HepG2 (cell line): Measurements from ENCODE around the gene SIK1. TPM values are rescaled to one million over a fixed set of nuclear protein-coding genes. Genes with fewer than 3 reads are reported as not detected.

ENCODE experiments used
- ATAC-seq: fragments of 200-7000 bp; cut with Tn5 transposase; 3 replicates; pipeline ENCODE4 v1.9.1; 2020; ENCODE audit warnings: mild to moderate bottlenecking, moderate library complexity
- BruUV-seq: library from RNA; stranded (reverse); fragments of 400-500 nt; replicated peaks from 2 replicates; lab custom pipeline; 2021; lab: Mats Ljungman, UMichigan
- CTCF ChIA-PET: fragments of 300-600 bp; formaldehyde crosslinking; extraction: SDS; loops from one replicate; lab custom pipeline; 2021; ENCODE audit warnings: low total read pairs, inconsistent platforms, low intra/inter-chr PET ratio; lab: Yijun Ruan, JAX
- POLR2A ChIA-PET: fragments of 350-600 bp; sonication (Branson Sonifier 250); formaldehyde crosslinking; loops from one replicate; lab custom pipeline; 2020; ENCODE audit warnings: antibody characterized with exemption, inconsistent platforms; lab: Yijun Ruan, JAX
- DNase-seq: peaks from one replicate; pipeline ENCODE4 v3.0.0-alpha.2; 2015; ENCODE audit warnings: low spot score
- FAIRE-seq: peaks from 3 replicates; lab custom pipeline; 2011; peaks lifted over from hg19 to GRCh38; lab: Jason Lieb, UNC
- H2AFZ ChIP-seq: one replicate; pipeline ENCODE4 v1.6.1; 2011; ENCODE audit warnings: low read length, inconsistent platforms
- H3K27ac ChIP-seq: fragments of 300-600 bp; 3 replicates; pipeline ENCODE4 v1.8.0; 2011; ENCODE audit warnings: mixed run types, mild to moderate bottlenecking, mixed read lengths, low read length, inconsistent platforms; ENCODE audit not compliant: insufficient read depth; ENCODE audit errors: extremely low read length
- H3K27me3 ChIP-seq, 2 experiments: fragments of 200-600 bp in 1 of 2; 2 replicates in 1 of 2; 3 replicates in 1 of 2; pipeline versions ENCODE4 v1.6.0 to v1.8.0; 2011; ENCODE audit warnings: low read length in 2 of 2, mild to moderate bottlenecking in 2 of 2, moderate library complexity in 2 of 2, inconsistent platforms in 1 of 2; ENCODE audit not compliant: insufficient read depth in 2 of 2, control insufficient read depth in 1 of 2
- H3K36me3 ChIP-seq, 2 experiments: fragments of 200-600 bp in 1 of 2; replicated peaks in 1 of 2; 2 replicates in 1 of 2; 3 replicates in 1 of 2; pipeline versions ENCODE4 v1.5.1 to v1.8.0; 2011; ENCODE audit warnings: low read length in 2 of 2, inconsistent platforms in 1 of 2; ENCODE audit not compliant: insufficient read depth in 2 of 2, control insufficient read depth in 1 of 2
- H3K4me1 ChIP-seq: 2 replicates; pipeline ENCODE4 v1.5.1; 2012; ENCODE audit warnings: low read length, inconsistent platforms; ENCODE audit not compliant: insufficient read depth
- H3K4me2 ChIP-seq: 2 replicates; pipeline ENCODE4 v1.6.0; 2011; ENCODE audit warnings: low read depth, low read length, inconsistent platforms
- H3K4me3 ChIP-seq, 3 experiments: fragments of 200-600 bp in 1 of 3; sonication (generic), shearing (Covaris generic) in 1 of 3; replicated peaks in 1 of 3; 2 replicates each; pipeline ENCODE4 v1.5.1; 2011 to 2016; ENCODE audit warnings: low read length in 3 of 3, inconsistent platforms in 2 of 3, low read depth in 2 of 3, mild to moderate bottlenecking in 2 of 3, control low read depth in 1 of 3, mixed read lengths in 1 of 3; ENCODE audit not compliant: insufficient read depth in 1 of 3
- H3K79me2 ChIP-seq: one replicate; pipeline ENCODE4 v1.6.1; 2011; ENCODE audit warnings: low read length, inconsistent platforms; ENCODE audit not compliant: insufficient read depth
- H3K9ac ChIP-seq: 2 replicates; pipeline ENCODE4 v1.6.0; 2011; ENCODE audit warnings: mild to moderate bottlenecking, low read depth, low read length, inconsistent platforms; ENCODE audit not compliant: insufficient read depth
- H3K9me3 ChIP-seq: 2 replicates; pipeline ENCODE4 v1.5.1; 2012; ENCODE audit warnings: mild to moderate bottlenecking, low read length
- H4K20me1 ChIP-seq: 2 replicates; pipeline ENCODE4 v1.6.0; 2011; ENCODE audit warnings: inconsistent platforms, mild to moderate bottlenecking, low read length, moderate library complexity; ENCODE audit not compliant: insufficient read depth
- BORCS8-MEF2B ChIP-seq: sonication (generic); formaldehyde crosslinking; IDR thresholded peaks from 2 replicates; pipeline ENCODE4 v1.8.0; 2022; ENCODE audit warnings: mild to moderate bottlenecking, missing genetic modification reagents
- GATAD2A ChIP-seq: IDR thresholded peaks from 2 replicates; pipeline ENCODE4 v1.6.1; 2016
- HNF4G ChIP-seq, 2 experiments: sonication (generic) in 1 of 2; formaldehyde crosslinking in 1 of 2; IDR thresholded peaks; 2 replicates each; pipeline versions ENCODE4 v1.4.0 to v1.6.1; 2011 to 2020; ENCODE audit warnings: borderline replicate concordance in 2 of 2, low read depth in 2 of 2, mild to moderate bottlenecking in 2 of 2, low read length in 1 of 2, missing genetic modification reagents in 1 of 2, moderate library complexity in 1 of 2
- MTERF4 ChIP-seq: sonication (generic); formaldehyde crosslinking; IDR thresholded peaks from 2 replicates; pipeline ENCODE4 v1.8.0; 2023; ENCODE audit warnings: mild to moderate bottlenecking, missing genetic modification reagents
- PHF8 ChIP-seq: sonication (generic); formaldehyde crosslinking; IDR thresholded peaks from 2 replicates; pipeline ENCODE4 v1.5.0; 2020; ENCODE audit warnings: missing genetic modification reagents
- SP4 ChIP-seq: sonication (generic); formaldehyde crosslinking; IDR thresholded peaks from 2 replicates; pipeline ENCODE4 v1.8.1; 2023; ENCODE audit warnings: mild to moderate bottlenecking, missing genetic modification reagents
- SPEN ChIP-seq: sonication (generic); formaldehyde crosslinking; IDR thresholded peaks from 2 replicates; pipeline ENCODE4 v1.5.1; 2020; ENCODE audit warnings: low read depth, mild to moderate bottlenecking, missing genetic modification reagents
- ZNF552 ChIP-seq: sonication (generic); formaldehyde crosslinking; IDR thresholded peaks from 2 replicates; pipeline ENCODE4 v1.9.0; 2022; ENCODE audit warnings: missing genetic modification reagents, mild to moderate bottlenecking, borderline replicate concordance
- ZNF674 ChIP-seq: sonication (generic); formaldehyde crosslinking; IDR thresholded peaks from 2 replicates; pipeline ENCODE4 v1.5.0; 2020; ENCODE audit warnings: low read depth, mild to moderate bottlenecking, missing genetic modification reagents
- ZNF678 ChIP-seq: sonication (generic); formaldehyde crosslinking; IDR thresholded peaks from 2 replicates; pipeline ENCODE4 v1.4.0; 2020; ENCODE audit warnings: mild to moderate bottlenecking, missing genetic modification reagents
- ZSCAN5A ChIP-seq: sonication (generic); formaldehyde crosslinking; IDR thresholded peaks from 2 replicates; pipeline ENCODE4 v1.8.0; 2022; ENCODE audit warnings: mild to moderate bottlenecking, missing genetic modification reagents, borderline replicate concordance
- WGBS: methylation state at CpG from one replicate; pipeline ENCODE4 v1.1.6; 2017; ENCODE audit warnings: low lambda C conversion rate; 5-methylcytosine and 5-hydroxymethylcytosine counted together
- in situ Hi-C: cut with HindIII; loops from 2 replicates; pipeline ENCODE4 v1.10.0; 2017; ENCODE audit warnings: low pct_unique_long_range_greater_than_20kb; ENCODE audit not compliant: extremely low pct_ligation_motif_present
- intact Hi-C: fragments of 100-400 bp; cut with micrococcal nuclease; formaldehyde crosslinking; loops from one replicate; pipeline ENCODE4 v1.10.0; 2022; ENCODE audit not compliant: unreplicated experiment
- polyA plus RNA-seq, 8 experiments: library from polyadenylated mRNA; depleted of rRNA in 3 of 8; stranded (reverse) in 7 of 8; unstranded in 1 of 8; fragments of >200 nt; fragmentation: Illumina TruSeq in 4 of 8; extraction: Trizol in 4 of 8; gene quantifications; 2 replicates each; pipeline versions ENCODE4 v1.2.1 to v1.2.3, GENCODE V29; 2011 to 2016; ENCODE audit warnings: low read depth in 4 of 8, missing spikeins in 1 of 8, mixed read lengths in 1 of 8; ENCODE audit not compliant: insufficient read depth in 1 of 8
- total RNA-seq, 5 experiments: library from RNA; depleted of rRNA; stranded (reverse); fragments of >200 nt; fragmentation: Illumina TruSeq; extraction: Trizol; gene quantifications; 2 replicates each; pipeline ENCODE4 v1.2.3, GENCODE V29; 2016; ENCODE audit warnings: low read depth in 1 of 5

SIK1 gene
- total and polyA plus RNA-seq, 2 of the 13 experiments (the other 11 are each of a cell fraction or from before 2014, with no cell fraction given), result 4.5 to 14.5 TPM

- WGBS, result 69% methylated on average over 16 of the region's 20 CpGs
- no peak overlapping the region for H3K4me3 ChIP-seq
- no peak overlapping the region for H3K9ac ChIP-seq
- no peak overlapping the region for H2AFZ ChIP-seq
- H3K4me1 ChIP-seq, result peaks cover 52% of the 10 kb centered on the region
- no peak overlapping the region for H3K27ac ChIP-seq
- TF ChIP-seq BORCS8-MEF2B (CRISPR knock-in tag) (no peak), GATAD2A (no peak), PHF8 (CRISPR knock-in tag) (no peak), MTERF4 (0 out of 2 replicates have a peak, but pooled peaks have one; percentile 25), ZNF674 (no peak)
- H3K79me2 ChIP-seq, result no peaks in the 10 kb centered on the region
- H4K20me1 ChIP-seq, result no peaks in the 10 kb centered on the region
- BruUV-seq, result no TSS peak
- H3K9me3 ChIP-seq, result no peaks in the 10 kb centered on the region
- no peak overlapping the region; the same call in 1 of the 2 replicates for H3K4me2 ChIP-seq
- in situ Hi-C loops (no loop called here), intact Hi-C loops (no loop called here)
- no peaks in the 10 kb centered on the region for H3K36me3 ChIP-seq
- FAIRE-seq (no peak), ATAC-seq (peak; percentile 7; the same call in 2 of the 3 replicates), DNase-seq (no peak)
- ChIA-PET CTCF (no interaction called here), POLR2A (no interaction called here)
- peaks cover 10 to 73% of the 10 kb centered on the region in 2 experiments; a peak in 4 of 5 replicates for H3K27me3 ChIP-seq
Measured at GRCh38 chr21:43365611-43366426, 61.1 kb downstream of the SIK1 start.

GRCh38 chr21:43364851-43365424 is 62.0 kb downstream of the SIK1 start:
- no peak for FAIRE-seq
- peaks cover 9 to 71% of the 10 kb centered on the region in 2 experiments; a peak in 3 of 5 replicates for H3K27me3 ChIP-seq
- H3K27ac ChIP-seq, result no peak overlapping the region
- peaks cover 52% of the 10 kb centered on the region for H3K4me1 ChIP-seq
- no peak overlapping the region for H2AFZ ChIP-seq
- no TSS peak for BruUV-seq
- no peaks in the 10 kb centered on the region for H3K9me3 ChIP-seq
- in situ Hi-C loops, result no loop called here
- WGBS, result 36% methylated on average over 11 of the region's 18 CpGs
- H3K36me3 ChIP-seq, result no peaks in the 10 kb centered on the region
- no peak overlapping the region for H3K4me3 ChIP-seq
- H3K4me2 ChIP-seq, result peak overlapping the region; percentile 33
- intact Hi-C loops, result no loop called here
- CTCF ChIA-PET, result no interaction called here
- no peak overlapping the region for H3K9ac ChIP-seq
- DNase-seq, result peak; percentile 72
- H4K20me1 ChIP-seq, result no peaks in the 10 kb centered on the region
- POLR2A ChIA-PET, result no interaction called here
- H3K79me2 ChIP-seq, result no peaks in the 10 kb centered on the region
- peak; percentile 70 for ATAC-seq
- no peak for TF ChIP-seq ZNF552 (CRISPR knock-in tag)
- TF ChIP-seq ZNF678 (CRISPR knock-in tag), result no peak
- TF ChIP-seq HNF4G (IDR thresholded peaks at IDR 0.05; ENCODE audit: borderline replicate concordance, low read depth, low read length), result no peak; the same call in 1 of the 2 replicates
- 0 out of 2 replicates have a peak, but pooled peaks have one; percentile 46 for TF ChIP-seq HNF4G (CRISPR knock-in tag; IDR thresholded peaks at IDR 0.05; ENCODE audit: borderline replicate concordance, low read depth)
- peak; percentile 18; the same call in 1 of the 2 replicates for TF ChIP-seq SPEN (CRISPR knock-in tag)
- no peak for TF ChIP-seq ZSCAN5A (CRISPR knock-in tag)
- no peak for TF ChIP-seq SP4 (CRISPR knock-in tag)
